Measurements from ENCODE around the gene GRIN3B. TPM values are rescaled to one million over a fixed set of nuclear protein-coding genes. Genes with fewer than 3 reads are reported as not detected.

GRIN3B gene
- total and polyA plus RNA-seq, 9 of the 15 experiments (the other 6 are each of a cell fraction or from before 2014, with no cell fraction given), result 0.06 to 0.95 (median 0.19) TPM; not detected in 6

GRCh38 chr19:958967-959855, 41.0 kb upstream of the GRIN3B start (continued):
- TF ChIP-seq YY1 (IDR thresholded peaks at IDR 0.05; ENCODE audit: borderline replicate concordance in 1 of 3, control insufficient read depth in 1 of 3, extremely low read depth in 1 of 3, insufficient read depth in 3 of 3, insufficient read length in 1 of 3, insufficient replicate concordance in 2 of 3, low read depth in 1 of 3, low read length in 2 of 3) (no peak), ZNF57 (CRISPR knock-in tag; IDR thresholded peaks at IDR 0.05) (no peak), ZBTB33 (CRISPR knock-in tag; IDR thresholded peaks at IDR 0.05) (no peak), HBP1 (CRISPR knock-in tag; IDR thresholded peaks at IDR 0.05) (no peak), VEZF1 (CRISPR knock-in tag; IDR thresholded peaks at IDR 0.05) (peak; percentile 55; the same call in 1 of the 2 replicates), ZNF449 (CRISPR knock-in tag; IDR thresholded peaks at IDR 0.05) (no peak), XRCC4 (IDR thresholded peaks at IDR 0.05; ENCODE audit: extremely low read depth, insufficient read depth, insufficient read length) (no peak), NFIC (IDR thresholded peaks at IDR 0.05) (no peak), FIP1L1 (IDR thresholded peaks at IDR 0.05; ENCODE audit: low read depth, low read length, poor library complexity, severe bottlenecking) (no peak), FOXA3 (CRISPR knock-in tag; conservative IDR thresholded peaks at IDR 0.05 in 1 of 2, IDR thresholded peaks at IDR 0.05 in 1 of 2) (no peak), TBL1XR1 (IDR thresholded peaks at IDR 0.05; ENCODE audit: low read length in 2 of 2) (no peak), KDM2B (CRISPR knock-in tag; IDR thresholded peaks at IDR 0.05) (no peak), ETV1 (tag; conservative IDR thresholded peaks at IDR 0.05; ENCODE audit: low read depth) (0 out of 2 replicates have a peak, but pooled peaks have one; percentile 36), TARDBP (IDR thresholded peaks at IDR 0.05) (peak; percentile 66; the same call in 1 of the 2 replicates), XRCC3 (IDR thresholded peaks at IDR 0.05) (no peak), THAP7 (CRISPR knock-in tag; IDR thresholded peaks at IDR 0.05) (no peak)

Measured in K562 (cell line).